ENCODE measurements around the gene CSNK1D.

- TF ChIP-seq POLR2A (IDR thresholded peaks at IDR 0.05): no peak
- TF ChIP-seq, protein P1, sequence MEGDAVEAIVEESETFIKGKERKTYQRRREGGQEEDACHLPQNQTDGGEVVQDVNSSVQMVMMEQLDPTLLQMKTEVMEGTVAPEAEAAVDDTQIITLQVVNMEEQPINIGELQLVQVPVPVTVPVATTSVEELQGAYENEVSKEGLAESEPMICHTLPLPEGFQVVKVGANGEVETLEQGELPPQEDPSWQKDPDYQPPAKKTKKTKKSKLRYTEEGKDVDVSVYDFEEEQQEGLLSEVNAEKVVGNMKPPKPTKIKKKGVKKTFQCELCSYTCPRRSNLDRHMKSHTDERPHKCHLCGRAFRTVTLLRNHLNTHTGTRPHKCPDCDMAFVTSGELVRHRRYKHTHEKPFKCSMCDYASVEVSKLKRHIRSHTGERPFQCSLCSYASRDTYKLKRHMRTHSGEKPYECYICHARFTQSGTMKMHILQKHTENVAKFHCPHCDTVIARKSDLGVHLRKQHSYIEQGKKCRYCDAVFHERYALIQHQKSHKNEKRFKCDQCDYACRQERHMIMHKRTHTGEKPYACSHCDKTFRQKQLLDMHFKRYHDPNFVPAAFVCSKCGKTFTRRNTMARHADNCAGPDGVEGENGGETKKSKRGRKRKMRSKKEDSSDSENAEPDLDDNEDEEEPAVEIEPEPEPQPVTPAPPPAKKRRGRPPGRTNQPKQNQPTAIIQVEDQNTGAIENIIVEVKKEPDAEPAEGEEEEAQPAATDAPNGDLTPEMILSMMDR (IDR thresholded peaks at IDR 0.05): no peak
Measured at GRCh38 chr17:82304826-82305726, 31.6 kb upstream of the CSNK1D start.
